Loucy (cell line): Measurements from ENCODE around the gene CACNA1D.

ENCODE experiments used
- CTCF ChIP-seq: fragments of 200-600 bp; sonication (generic); conservative IDR thresholded peaks from 2 replicates; pipeline ENCODE4 v1.5.1; 2014; ENCODE audit warnings: mild to moderate bottlenecking, antibody characterized with exemption, low read length
- EZH2phosphoT487 ChIP-seq: fragments of 200-600 bp; IDR thresholded peaks from 2 replicates; pipeline ENCODE4 v1.6.1; 2018; ENCODE audit warnings: antibody characterized with exemption, mild to moderate bottlenecking, moderate library complexity, borderline replicate concordance

GRCh38 chr3:53612508-53612907 is 118.1 kb downstream of the CACNA1D start:
- no peak for TF ChIP-seq CTCF
- no peak for TF ChIP-seq EZH2phosphoT487
